PC-3 (cell line): Measurements from ENCODE around the gene NTF3.

Experiments used
- CTCF ChIP-seq: fragments of 300-600 bp; sonication (generic); conservative IDR thresholded peaks from 2 replicates; pipeline ENCODE4 v1.5.1; 2017; ENCODE audit warnings: antibody characterized with exemption, low read depth, mild to moderate bottlenecking, low read length
- EZH2 ChIP-seq: fragments of 300-600 bp; sonication (generic); IDR thresholded peaks from one replicate; pipeline ENCODE4 v1.6.1; 2017; ENCODE audit warnings: antibody characterized with exemption, mild to moderate bottlenecking, low read length; ENCODE audit not compliant: unreplicated experiment
- EZH2phosphoT487 ChIP-seq: fragments of 300-600 bp; sonication (generic); IDR thresholded peaks from 2 replicates; pipeline ENCODE4 v1.6.1; 2018; ENCODE audit warnings: mild to moderate bottlenecking, antibody characterized with exemption, low read length, borderline replicate concordance

- TF ChIP-seq CTCF, result peak; percentile 58
- no peak for TF ChIP-seq EZH2
- TF ChIP-seq EZH2phosphoT487, result no peak
Observed at GRCh38 chr12:5442251-5443006, 10.5 kb downstream of the NTF3 start.
